Measurements from ENCODE around the gene RFT1.

DNA sequence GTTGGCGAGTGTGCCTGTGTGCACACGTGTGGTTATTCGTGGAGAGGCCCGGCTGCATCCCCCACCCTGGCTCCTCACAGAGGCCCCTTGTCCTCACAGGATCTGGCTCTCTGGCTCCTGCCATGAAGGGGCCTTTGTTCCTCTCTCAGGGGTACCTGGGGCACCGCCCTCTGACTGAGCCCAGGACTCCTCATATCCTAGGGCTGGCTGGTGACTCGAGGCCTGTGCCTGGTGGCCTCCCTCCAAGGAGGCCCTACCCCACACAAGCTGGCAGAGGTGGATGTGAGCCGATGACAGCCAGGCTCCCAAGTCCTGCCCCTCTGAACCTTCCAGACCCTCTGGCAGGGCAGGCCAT, 40.8 kb upstream of the RFT1 start:
- TF ChIP-seq POLR2A (IDR thresholded peaks at IDR 0.05): no peak
- no peak for TF ChIP-seq CTCF (IDR thresholded peaks at IDR 0.05)
